Measurements from ENCODE around the gene FSCN2. TPM values are rescaled to one million over a fixed set of nuclear protein-coding genes. Genes with fewer than 3 reads are reported as not detected.

Gene FSCN2
- total and polyA plus RNA-seq, 12 donors: 0.22 to 1.9 (median 0.72) TPM; not detected in 1

DNA sequence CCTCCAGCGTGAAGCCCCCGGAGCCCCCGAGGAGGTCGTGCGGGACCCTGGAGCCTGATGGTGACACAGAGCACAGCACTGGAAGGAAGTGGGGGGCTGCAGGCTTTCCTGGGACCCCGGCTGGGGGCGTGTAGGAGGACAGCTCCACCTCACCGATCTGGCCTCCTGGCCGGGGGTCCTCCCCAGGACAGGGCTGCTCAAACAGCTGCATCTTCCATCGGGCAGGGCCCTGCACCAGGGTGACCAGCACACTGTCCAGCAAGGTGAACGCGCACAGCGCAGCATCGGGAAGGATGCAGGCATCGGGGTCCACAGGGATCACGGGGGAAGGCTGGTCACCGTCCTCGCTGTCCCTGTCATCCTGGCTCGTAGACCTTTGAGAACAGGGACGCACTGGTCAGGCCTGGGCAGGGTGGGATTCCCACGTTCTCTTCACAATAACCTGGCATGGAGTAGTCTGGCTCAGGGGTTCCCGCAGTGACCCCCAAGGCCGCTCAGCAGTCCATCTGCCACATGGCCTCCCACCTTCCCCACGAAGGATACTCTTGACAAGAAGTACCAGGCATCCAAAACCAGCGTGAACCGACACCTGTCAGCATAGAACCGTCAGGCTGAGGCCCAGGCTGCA is 22.8 kb downstream of the FSCN2 start:
- Histone ChIP-seq H3K4me1 (replicated peaks in 1 of 2) (peaks cover 20 to 28% of the 10 kb centered on the region in 2 donors), H3K4me3 (peak overlapping the region in 1 of 4 donors; percentile 97), H3K36me3 (replicated peaks in 1 of 2) (peaks cover 0 to 24% of the 10 kb centered on the region in 2 donors), H3K9me3 (replicated peaks in 1 of 3) (no peaks in the 10 kb centered on the region), H3K27ac (no peak overlapping the region), H3K27me3 (no peaks in the 10 kb centered on the region)
- TF ChIP-seq, protein P1, sequence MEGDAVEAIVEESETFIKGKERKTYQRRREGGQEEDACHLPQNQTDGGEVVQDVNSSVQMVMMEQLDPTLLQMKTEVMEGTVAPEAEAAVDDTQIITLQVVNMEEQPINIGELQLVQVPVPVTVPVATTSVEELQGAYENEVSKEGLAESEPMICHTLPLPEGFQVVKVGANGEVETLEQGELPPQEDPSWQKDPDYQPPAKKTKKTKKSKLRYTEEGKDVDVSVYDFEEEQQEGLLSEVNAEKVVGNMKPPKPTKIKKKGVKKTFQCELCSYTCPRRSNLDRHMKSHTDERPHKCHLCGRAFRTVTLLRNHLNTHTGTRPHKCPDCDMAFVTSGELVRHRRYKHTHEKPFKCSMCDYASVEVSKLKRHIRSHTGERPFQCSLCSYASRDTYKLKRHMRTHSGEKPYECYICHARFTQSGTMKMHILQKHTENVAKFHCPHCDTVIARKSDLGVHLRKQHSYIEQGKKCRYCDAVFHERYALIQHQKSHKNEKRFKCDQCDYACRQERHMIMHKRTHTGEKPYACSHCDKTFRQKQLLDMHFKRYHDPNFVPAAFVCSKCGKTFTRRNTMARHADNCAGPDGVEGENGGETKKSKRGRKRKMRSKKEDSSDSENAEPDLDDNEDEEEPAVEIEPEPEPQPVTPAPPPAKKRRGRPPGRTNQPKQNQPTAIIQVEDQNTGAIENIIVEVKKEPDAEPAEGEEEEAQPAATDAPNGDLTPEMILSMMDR (IDR thresholded peaks at IDR 0.05): no peak
- no peak for TF ChIP-seq POLR2A (IDR thresholded peaks at IDR 0.05)
- intact Hi-C loops (cut with DNase I): no loop called here
- no peak for DNase-seq
- WGBS, 4 donors: 80 to 82% (median 82%) methylated on average over 20 to 27 of the region's 27 CpGs

DNA sequence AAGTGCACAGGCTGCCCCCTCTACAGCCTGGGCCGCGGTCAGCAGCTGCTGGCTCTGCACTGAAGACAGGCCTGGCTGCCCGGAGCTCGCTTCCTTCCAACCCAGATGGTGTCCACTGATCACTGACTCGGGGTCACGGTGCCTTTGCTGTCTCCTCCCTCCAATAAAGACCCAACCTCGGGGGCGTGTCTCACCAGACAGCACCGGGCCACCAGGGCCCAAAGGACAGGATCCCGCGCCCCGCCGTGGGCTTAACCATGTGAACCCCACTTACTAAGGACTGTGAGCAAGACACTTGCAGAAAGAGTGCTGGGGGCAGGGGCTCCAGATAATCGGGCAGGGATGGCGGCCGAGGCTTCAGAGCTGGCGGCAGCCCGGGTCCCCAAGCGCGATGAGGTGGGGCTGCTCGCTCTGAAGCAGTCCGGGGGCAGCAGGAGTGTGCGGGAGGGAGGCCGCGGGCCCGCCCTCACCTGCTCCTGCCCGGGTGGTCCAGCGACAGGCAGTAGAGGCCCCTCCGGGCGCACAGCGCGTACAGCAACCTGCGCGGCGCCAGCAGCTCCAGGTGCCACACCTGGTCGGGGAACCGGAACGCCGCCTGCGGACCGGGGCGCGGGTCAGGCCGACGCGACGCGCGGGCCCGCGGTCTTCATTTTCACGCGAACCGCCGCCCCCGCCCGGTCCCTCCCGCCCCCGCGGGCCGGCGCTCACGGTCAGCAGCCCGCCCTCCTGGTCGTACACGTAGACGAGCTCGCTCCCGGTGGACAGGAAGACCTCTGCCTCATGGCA is 23.5 kb downstream of the FSCN2 start:
- peak overlapping the region in 3 of 5 donors; percentile 70 to 94 (median 82) for H3K27ac ChIP-seq
- intact Hi-C loops (cut with DNase I): no loop called here
- whole genome bisulfite sequencing, 4 donors: 2 to 8% (median 4%) methylated on average over 15 to 69 of the region's 69 CpGs
- peak in 5 of 7 donors; percentile 42 to 72 (median 59) for DNase-seq
- no peak for TF ChIP-seq POLR2A (IDR thresholded peaks at IDR 0.05)
- TF ChIP-seq, protein P1 (IDR thresholded peaks at IDR 0.05): no peak
- peaks cover 0 to 17% of the 10 kb centered on the region in 2 donors for H3K36me3 ChIP-seq (replicated peaks in 1 of 2)
- no peaks in the 10 kb centered on the region for H3K9me3 ChIP-seq (replicated peaks in 1 of 3)
- H3K27me3 ChIP-seq: no peaks in the 10 kb centered on the region
- H3K4me3 ChIP-seq: peak overlapping the region; percentile 12 to 97 (median 76)
- H3K4me1 ChIP-seq (replicated peaks in 1 of 2): peaks cover 27 to 35% of the 10 kb centered on the region in 2 donors

DNA sequence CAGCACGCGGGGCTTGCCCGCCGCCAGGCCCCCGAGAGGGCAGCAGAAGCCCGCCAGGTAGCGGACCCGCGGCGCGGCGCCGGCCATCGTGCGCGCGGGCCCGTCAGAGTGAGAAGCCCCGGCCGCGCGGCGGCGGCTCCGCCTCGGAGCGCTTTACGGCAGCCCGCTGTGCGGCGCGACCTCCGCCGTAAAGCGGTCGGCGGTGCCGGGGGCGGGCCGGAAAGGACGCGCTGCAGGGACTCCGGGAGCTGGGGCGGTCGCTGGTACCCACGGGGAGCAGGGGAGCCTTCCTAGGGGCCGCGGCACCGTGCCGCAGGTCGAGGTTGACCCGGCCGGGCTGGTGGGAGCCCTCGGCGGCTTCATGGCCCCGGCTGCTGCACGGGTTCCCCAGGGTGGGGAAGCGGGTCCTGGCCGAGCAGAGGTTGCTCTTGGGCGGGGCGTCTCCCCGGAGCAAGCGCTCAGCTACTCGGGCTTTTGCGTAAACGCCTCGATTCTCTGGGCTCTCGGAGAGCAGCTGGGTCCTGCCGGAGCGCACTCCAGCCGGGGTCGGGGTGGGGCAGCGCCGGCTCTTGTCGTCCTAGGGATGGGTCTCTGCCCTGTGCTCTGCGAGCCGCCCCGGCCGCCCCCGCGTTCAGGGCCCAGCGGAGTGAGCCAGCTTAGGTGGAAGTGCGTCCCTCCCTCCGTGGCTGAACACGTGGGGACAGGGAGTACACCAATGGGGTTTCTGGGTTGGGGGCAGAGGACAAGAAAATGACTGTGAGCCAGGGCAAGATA is 24.3 kb downstream of the FSCN2 start, which contains the start of gene FAAP100:
FAAP100 (minus strand) TSS at position 110 of the 774 bp plus-strand sequence; CDS start at position 87, 23 bp downstream.
- Histone ChIP-seq H3K27me3 (no peaks in the 10 kb centered on the region), H3K36me3 (replicated peaks in 1 of 2) (peaks cover 0 to 17% of the 10 kb centered on the region in 2 donors), H3K4me1 (replicated peaks in 1 of 2) (peaks cover 29 to 39% of the 10 kb centered on the region in 2 donors), H3K9me3 (replicated peaks in 1 of 3) (no peaks in the 10 kb centered on the region), H3K27ac (peak within 1 kb of the TSS; percentile 64 to 94 (median 71)), H3K4me3 (peak within 1 kb of the TSS; percentile 12 to 97 (median 76))
- TF ChIP-seq POLR2A (IDR thresholded peaks at IDR 0.05): peak in 1 of 2 donors; percentile 60
- TF ChIP-seq, protein P1 (IDR thresholded peaks at IDR 0.05): no peak
- WGBS, 4 donors: 0 to 1% (median 0%) methylated on average over 4 to 85 of the region's 85 CpGs
- intact Hi-C loops (cut with DNase I): no loop called here
- DNase-seq: peak; percentile 70 to 81 (median 75)
